ENCODE data around the gene SLC22A1. TPM values are rescaled to one million over a fixed set of nuclear protein-coding genes. Genes with fewer than 3 reads are reported as not detected.

The SLC22A1 gene
- total and polyA plus RNA-seq, 2 donors (not counting 3 experiments of a cell fraction or from before 2014, with no cell fraction given), result 0.04 TPM; not detected in 1

DNA sequence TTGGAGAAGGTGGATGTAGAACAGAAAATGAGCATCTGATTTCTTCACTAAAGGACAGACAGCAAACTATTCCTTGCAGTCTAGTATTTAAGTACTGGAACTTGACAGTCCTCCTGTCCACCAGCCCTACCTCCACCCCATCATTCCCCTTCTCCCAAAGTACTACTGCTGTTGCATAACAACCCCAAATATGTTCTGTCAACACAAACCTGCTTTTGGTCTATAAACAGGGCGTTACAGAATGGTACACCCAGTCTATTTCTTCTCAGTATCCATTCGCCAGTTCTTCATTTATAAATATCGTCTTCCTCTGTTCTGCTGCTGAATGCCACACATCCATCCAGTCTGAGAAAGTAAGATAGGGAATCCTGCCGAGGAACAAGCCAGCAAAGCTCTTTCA lies 27.7 kb upstream of the SLC22A1 start:
- no TSS peak for BruUV-seq (replicated peaks)
- Histone ChIP-seq H3K36me3 (ENCODE audit: control insufficient read depth in 2 of 2, extremely low read depth in 1 of 2, insufficient read depth in 2 of 2, low read length in 2 of 2) (peaks cover 0 to 20% of the 10 kb centered on the region in 2 experiments), H3K4me3 (replicated peaks in 1 of 3; ENCODE audit: insufficient read depth in 1 of 3, low read depth in 1 of 3, low read length in 3 of 3) (no peak overlapping the region), H3K27ac (ENCODE audit: insufficient read depth, low read depth, low read length) (no peak overlapping the region), H3K79me2 (ENCODE audit: control insufficient read depth, insufficient read depth, low read length) (no peaks in the 10 kb centered on the region), H3K9me3 (replicated peaks; ENCODE audit: control insufficient read depth, insufficient read depth, low read length) (no peaks in the 10 kb centered on the region), H3K9me1 (replicated peaks; ENCODE audit: control insufficient read depth, extremely low read depth, insufficient read depth, low read length) (no peaks in the 10 kb centered on the region), H3K4me2 (ENCODE audit: insufficient read depth, low read length) (no peak overlapping the region), H3K27me3 (ENCODE audit: control insufficient read depth in 2 of 2, insufficient read depth in 2 of 2, low read length in 2 of 2) (no peaks in the 10 kb centered on the region), H3K4me1 (ENCODE audit: control insufficient read depth, extremely low read depth, insufficient read depth, low read length) (no peaks in the 10 kb centered on the region), H2AFZ (ENCODE audit: low read depth, low read length) (no peak overlapping the region), H3K9ac (replicated peaks; ENCODE audit: extremely low read depth, insufficient read depth, low read length) (no peak overlapping the region), H4K20me1 (replicated peaks; ENCODE audit: control insufficient read depth, extremely low read depth, insufficient read depth, low read length) (no peaks in the 10 kb centered on the region)
- no peak for TF ChIP-seq POLR2A (IDR thresholded peaks at IDR 0.05; ENCODE audit: low read depth, low read length)
- no peak for TF ChIP-seq EZH2 (IDR thresholded peaks at IDR 0.05; ENCODE audit: borderline replicate concordance, low read depth, low read length, severe bottlenecking)
- TF ChIP-seq FOS (IDR thresholded peaks at IDR 0.05; ENCODE audit: borderline replicate concordance, insufficient read depth, low read length), result no peak
- no peak for TF ChIP-seq JUN (IDR thresholded peaks at IDR 0.05; ENCODE audit: borderline replicate concordance, insufficient read depth, insufficient read length, low read depth)
- TF ChIP-seq, protein P1, sequence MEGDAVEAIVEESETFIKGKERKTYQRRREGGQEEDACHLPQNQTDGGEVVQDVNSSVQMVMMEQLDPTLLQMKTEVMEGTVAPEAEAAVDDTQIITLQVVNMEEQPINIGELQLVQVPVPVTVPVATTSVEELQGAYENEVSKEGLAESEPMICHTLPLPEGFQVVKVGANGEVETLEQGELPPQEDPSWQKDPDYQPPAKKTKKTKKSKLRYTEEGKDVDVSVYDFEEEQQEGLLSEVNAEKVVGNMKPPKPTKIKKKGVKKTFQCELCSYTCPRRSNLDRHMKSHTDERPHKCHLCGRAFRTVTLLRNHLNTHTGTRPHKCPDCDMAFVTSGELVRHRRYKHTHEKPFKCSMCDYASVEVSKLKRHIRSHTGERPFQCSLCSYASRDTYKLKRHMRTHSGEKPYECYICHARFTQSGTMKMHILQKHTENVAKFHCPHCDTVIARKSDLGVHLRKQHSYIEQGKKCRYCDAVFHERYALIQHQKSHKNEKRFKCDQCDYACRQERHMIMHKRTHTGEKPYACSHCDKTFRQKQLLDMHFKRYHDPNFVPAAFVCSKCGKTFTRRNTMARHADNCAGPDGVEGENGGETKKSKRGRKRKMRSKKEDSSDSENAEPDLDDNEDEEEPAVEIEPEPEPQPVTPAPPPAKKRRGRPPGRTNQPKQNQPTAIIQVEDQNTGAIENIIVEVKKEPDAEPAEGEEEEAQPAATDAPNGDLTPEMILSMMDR (IDR thresholded peaks at IDR 0.05; ENCODE audit: extremely low read depth in 1 of 2, insufficient read depth in 1 of 2, low read depth in 1 of 2, low read length in 2 of 2), result no peak
- TF ChIP-seq POLR2AphosphoS5 (IDR thresholded peaks at IDR 0.05; ENCODE audit: insufficient read depth, low read depth, low read length), result no peak
- TF ChIP-seq GATA2 (IDR thresholded peaks at IDR 0.05; ENCODE audit: insufficient read depth, insufficient read length, low read depth, low read length), result no peak
- TF ChIP-seq MYC (IDR thresholded peaks at IDR 0.05; ENCODE audit: low read depth, low read length), result no peak
- TF ChIP-seq, protein P2, sequence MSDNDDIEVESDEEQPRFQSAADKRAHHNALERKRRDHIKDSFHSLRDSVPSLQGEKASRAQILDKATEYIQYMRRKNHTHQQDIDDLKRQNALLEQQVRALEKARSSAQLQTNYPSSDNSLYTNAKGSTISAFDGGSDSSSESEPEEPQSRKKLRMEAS (IDR thresholded peaks at IDR 0.05; ENCODE audit: insufficient read depth, insufficient read length), result no peak
- intact Hi-C loops (cut with micrococcal nuclease), result no loop called here
- ChIA-PET POLR2A (no interaction called here), CTCF (no interaction called here)
- FAIRE-seq (no peak), DNase-seq (ENCODE audit: low read depth, low spot score) (no peak)
- dilution Hi-C loops (cut with MboI; ENCODE audit: extremely low pct_ligation_motif_present, low sequenced_read_pairs), result no loop called here

Measured in endothelial cell of umbilical vein (primary cell).